GM19240 (cell line): ENCODE results near the gene TCTN2.

Experiments
- DNase-seq: peaks from one replicate; pipeline ENCODE4 v3.0.0; 2011; ENCODE audit warnings: low spot score; ENCODE audit not compliant: insufficient read length

Gene TCTN2

GRCh38 chr12:123734268-123734667, 63.4 kb downstream of the TCTN2 start:
- DNase-seq, result no peak

- DNase-seq, result no peak
These were observed 71.1 kb downstream of the TCTN2 start for GRCh38 chr12:123741937-123742572.

- no peak for DNase-seq
These were observed 72.1 kb downstream of the TCTN2 start for GRCh38 chr12:123743002-123743401.

- no peak for DNase-seq
These were observed 73.9 kb downstream of the TCTN2 start for GRCh38 chr12:123744836-123745235.

GRCh38 chr12:123747309-123747708, 76.4 kb downstream of the TCTN2 start:
- DNase-seq, result no peak

GRCh38 chr12:123748161-123748560, 77.2 kb downstream of the TCTN2 start:
- no peak for DNase-seq

- no peak for DNase-seq
These were observed 77.7 kb downstream of the TCTN2 start for GRCh38 chr12:123748661-123749060.

- DNase-seq, result no peak
These were observed 78.4 kb downstream of the TCTN2 start for GRCh38 chr12:123749355-123749754.

- no peak for DNase-seq
These were observed 79.3 kb downstream of the TCTN2 start for GRCh38 chr12:123750159-123750656.

GRCh38 chr12:123752046-123752445, 81.1 kb downstream of the TCTN2 start:
- DNase-seq, result no peak

- DNase-seq, result no peak
These were observed 83.3 kb downstream of the TCTN2 start for GRCh38 chr12:123754041-123754772.

- no peak for DNase-seq
These were observed 86.6 kb downstream of the TCTN2 start for GRCh38 chr12:123757561-123757960.
